Umbilical cord (tissue), 2 donors: ENCODE measurements around the gene TNS3. TPM values are rescaled to one million over a fixed set of nuclear protein-coding genes. Genes with fewer than 3 reads are reported as not detected.
A peak's percentile ranks its signal among the peaks of the same experiment; 100 is the strongest.

Experiments used
- DNase-seq: peaks from one replicate; pipeline ENCODE4 v3.0.0-alpha.2; 2015; ENCODE audit warnings: low spot score
- total RNA-seq: library from RNA; depleted of rRNA; stranded (reverse); fragments of >200 nt; gene quantifications from one replicate; pipeline ENCODE4 v1.2.3, GENCODE V29; 2014; ENCODE audit warnings: low replicate concordance; ENCODE audit not compliant: insufficient read depth

The TNS3 gene
- total RNA-seq, 1 donor from 2014 or later = 73.9 TPM

GRCh38 chr7:47371733-47372368 is 210.1 kb downstream of the TNS3 start:
- DNase-seq = no peak

DNA sequence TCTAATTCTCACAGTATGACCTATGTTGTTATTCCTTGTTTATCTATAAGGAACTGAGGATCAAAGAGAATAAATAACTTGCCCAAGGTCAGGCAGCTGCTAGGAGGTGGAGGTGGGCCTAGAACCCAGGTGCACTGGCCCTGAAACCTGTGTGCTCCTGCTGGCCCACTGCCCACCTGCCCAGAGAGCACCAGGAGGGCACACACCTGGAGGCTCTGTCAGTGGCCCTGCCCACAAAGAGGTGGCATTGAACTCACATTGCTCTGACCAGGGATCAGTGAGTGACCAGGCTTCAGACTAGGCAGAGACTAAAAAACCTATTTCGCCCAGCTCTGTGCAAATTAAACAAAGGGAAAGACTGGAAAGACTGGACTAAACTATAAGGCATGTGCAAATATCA is 210.6 kb downstream of the TNS3 start:
- no peak for DNase-seq

- DNase-seq = no peak
Observed at GRCh38 chr7:47370461-47371042, 211.4 kb downstream of the TNS3 start.

DNA sequence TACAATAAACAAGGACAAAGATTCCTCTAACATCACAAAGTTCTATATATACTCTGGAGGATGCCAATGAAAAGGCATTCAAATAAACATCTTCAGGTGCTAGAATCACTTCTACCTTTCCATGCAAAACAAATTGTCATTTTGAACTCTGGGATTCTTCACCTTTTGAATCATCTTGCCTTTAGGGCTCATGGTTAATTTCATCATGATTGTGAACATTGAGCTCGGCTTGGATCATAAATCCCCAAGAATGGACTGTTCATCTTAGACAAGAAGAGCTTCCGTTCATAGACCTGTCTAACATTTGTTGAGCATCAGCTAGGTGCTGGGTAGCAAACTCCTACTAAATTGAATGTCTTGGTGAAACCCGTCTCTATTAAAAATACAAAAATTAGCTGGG is 212.2 kb downstream of the TNS3 start:
- no peak for DNase-seq

- no peak for DNase-seq
Observed at GRCh38 chr7:47368190-47368812, 213.6 kb downstream of the TNS3 start.

DNA sequence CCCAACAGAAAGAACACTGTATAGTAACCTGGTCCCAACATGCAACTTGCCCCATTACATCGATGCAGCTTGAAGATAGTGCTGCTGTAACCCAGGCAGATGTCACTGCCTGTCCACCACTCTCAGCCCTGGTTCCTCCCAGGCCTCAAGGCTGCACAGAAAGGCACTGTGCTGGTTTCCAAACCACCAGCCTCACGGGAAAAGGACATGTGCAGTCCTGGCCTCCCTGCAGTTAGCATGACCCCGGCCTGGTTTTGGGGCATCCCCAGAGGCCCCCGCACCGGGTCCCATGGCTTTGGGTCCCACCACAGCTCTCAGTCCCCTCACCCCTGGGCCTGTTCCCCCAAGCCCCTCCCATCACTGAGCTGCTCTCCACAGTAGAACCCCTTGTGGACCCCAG is 214.5 kb downstream of the TNS3 start:
- DNase-seq = no peak

DNA sequence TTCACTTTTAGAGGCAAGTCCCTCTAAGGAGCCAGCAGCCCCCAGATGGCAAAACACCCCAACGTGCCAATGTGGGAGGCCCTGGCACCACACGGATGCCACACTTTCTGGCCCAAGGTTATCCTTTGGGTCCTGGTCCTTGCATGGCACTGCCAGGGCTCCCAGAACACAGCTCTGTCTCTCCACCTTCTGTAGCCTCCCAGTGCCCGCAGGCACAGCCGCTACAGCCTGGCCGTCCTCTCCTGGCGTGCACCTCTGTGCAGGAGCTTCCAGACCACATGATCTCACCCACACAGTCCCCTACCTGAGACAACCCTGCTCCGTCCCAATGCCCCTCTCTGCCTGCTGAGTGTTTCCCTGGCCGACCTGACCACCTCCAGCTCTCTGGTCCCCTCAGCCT is 215.0 kb downstream of the TNS3 start:
- DNase-seq = no peak

DNA sequence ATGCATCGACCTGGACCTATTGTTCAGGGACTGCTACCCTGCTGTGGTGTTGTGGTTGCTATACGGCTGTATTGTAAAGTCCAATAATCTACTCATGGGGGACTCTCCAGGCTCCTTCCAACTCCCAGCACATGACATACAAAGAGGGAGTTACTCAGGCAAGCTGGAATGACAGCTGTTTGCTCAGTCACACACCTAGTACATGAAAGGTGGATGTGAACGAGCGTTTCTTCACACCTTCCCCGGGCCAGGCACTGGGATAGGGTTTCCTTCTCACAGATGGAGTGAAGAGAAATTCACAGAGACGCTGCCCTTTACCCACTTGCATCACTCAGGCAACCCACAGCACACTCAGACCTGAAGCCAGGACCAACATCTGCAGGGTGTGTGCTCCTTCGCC is 215.7 kb downstream of the TNS3 start:
- no peak for DNase-seq

DNA sequence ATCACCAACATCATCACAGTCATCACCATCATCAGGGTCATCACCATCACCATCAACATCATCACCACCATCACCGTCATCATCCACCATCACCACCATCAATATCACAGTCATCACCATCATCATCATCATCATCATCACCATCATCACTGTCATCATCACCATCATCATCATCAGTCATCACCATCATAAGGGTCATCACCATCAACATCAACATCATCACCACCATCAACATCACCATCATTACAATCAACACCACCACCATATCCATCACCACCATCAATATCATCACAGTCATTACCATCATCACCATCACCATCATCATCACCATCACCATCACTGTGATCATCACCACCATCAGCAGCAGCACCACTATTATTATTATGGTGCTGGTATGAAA is 218.9 kb downstream of the TNS3 start:
- no peak for DNase-seq

DNA sequence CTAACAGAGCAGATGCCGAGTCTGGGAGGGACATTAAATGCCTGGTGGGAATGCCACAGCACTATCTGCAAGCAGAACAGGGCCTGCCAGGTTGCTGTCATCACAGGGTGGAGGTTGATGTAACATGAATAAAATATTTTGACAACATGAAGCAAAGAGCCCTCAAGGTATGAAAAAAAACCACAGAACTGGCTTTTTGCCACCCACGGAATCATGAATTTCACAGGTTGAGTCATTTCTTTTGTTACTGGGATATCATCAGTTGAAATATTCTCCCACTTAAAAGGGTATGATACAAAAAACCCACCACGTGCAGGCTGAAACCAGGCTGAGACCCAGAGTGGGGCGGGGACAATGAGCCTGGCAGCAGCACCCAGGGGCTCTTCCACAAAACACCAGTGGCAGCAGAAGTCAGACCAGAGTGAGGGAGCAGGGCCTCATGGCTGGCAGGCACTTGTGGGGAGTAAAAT is 220.1 kb downstream of the TNS3 start:
- DNase-seq = peak; percentile 57

- DNase-seq = peak; percentile 49
Observed at GRCh38 chr7:47361236-47361635, 220.7 kb downstream of the TNS3 start.

- no peak for DNase-seq
Observed at GRCh38 chr7:47360301-47360900, 221.5 kb downstream of the TNS3 start.

GRCh38 chr7:47358944-47359588 is 222.8 kb downstream of the TNS3 start:
- DNase-seq = no peak

GRCh38 chr7:47358357-47358756 is 223.6 kb downstream of the TNS3 start:
- DNase-seq = no peak

DNA sequence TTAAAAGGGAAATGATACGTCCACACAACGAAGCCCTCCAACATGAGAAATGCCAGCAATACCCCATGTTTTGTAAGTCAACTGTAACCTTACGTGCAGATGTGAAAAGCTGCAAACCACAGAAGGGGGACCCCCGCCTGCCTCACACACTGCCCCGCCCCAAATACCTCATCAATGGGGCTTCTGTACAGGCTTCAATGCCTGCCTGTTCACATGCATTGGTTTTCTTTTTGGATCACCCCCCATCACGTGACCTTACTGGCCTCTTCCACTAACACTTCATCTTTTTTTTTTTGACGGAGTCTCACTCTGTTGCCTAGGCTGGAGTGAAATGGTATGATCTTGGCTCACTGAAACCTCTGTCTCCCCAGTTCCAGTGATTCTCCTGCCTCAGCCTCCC is 224.0 kb downstream of the TNS3 start:
- no peak for DNase-seq

GRCh38 chr7:47357361-47357760 is 224.6 kb downstream of the TNS3 start:
- no peak for DNase-seq

DNA sequence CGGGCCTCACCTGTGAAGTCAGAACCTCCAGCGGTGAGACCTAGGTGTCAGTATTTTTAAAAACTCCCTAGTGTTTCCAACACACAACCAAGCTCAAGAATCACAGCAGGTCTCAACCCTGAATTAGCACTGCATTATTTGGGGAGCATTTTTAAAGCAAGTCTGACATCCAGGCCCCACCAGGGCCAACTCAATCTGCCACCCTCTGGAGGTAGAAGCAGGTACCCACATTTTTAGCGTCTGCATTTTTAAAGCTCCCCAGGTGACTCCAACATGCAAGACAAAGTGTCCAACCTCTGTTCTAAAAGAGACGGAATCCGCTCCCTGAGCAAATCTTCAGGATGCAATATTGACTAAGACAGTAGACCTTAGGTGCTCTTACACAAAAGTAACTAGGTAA is 225.7 kb downstream of the TNS3 start:
- DNase-seq = no peak

DNA sequence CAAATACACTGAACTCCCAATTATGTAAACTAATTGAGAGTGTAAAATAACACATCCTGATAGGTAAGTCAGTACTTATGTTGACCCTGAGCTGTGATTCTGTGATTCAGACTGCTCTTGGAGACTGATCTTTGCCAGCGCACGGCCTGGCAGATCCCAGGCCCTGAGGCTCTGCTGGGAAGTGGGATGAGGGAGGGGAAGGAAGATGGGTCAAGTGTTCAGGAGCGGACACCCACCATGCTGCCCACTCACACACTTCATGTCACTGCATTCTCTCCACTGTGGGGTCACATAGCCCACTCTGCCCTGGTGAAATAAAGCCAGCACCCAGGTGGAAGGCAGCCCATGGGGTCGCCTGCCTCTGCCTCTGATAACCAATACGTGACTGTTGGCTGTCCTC is 226.2 kb downstream of the TNS3 start:
- DNase-seq = no peak

- DNase-seq = no peak
Observed at GRCh38 chr7:47354831-47355541, 226.9 kb downstream of the TNS3 start.

DNA sequence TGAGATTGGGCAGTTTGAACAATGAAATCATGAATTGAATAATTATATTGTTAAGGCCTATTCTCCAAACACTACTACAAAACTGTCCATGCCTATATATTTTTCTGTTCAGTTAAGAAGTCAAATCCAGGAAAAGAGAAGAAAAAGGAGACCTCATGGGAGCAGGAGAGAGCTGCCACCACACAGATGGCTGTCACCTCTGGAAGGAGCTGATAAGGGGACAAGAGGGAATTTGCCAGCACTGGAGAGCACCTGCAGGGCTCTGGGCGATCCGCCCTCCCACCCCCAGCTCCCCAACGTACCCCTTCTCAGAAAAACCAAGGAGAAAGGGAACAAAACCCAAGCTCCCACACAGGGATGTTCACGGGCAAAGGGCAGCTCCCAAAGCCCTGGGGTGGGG is 227.8 kb downstream of the TNS3 start:
- DNase-seq = no peak

DNA sequence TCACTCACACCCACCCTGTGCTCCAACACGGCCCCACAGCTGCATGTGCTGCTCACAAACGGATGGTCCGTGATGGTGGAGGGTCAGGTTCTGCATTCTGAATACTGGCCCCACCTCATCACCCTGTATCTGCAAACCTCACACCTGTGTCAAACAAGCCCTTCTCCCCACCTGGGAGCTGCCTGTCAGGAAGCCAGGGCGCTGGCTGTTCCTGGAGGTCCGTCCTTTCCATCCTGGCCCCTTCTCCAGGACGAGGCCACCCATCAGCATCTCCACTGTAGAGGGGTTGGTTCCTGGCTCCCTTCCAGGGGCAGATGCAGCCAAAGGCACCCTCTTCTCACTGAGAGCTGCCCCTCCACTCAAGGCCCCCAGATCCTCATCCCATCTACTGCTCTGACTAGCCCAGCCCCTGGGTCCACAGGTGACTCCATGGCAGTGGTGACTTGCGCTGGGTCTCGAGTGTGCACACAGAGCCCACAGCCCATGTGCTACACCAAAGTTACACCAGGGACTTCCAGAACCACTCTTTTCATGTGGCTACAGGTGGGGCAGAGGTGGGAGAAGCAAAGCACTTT is 229.4 kb downstream of the TNS3 start:
- DNase-seq = no peak
